Thyroid gland (tissue), 4 donors: Measurements from ENCODE around the gene GRB7.

Experiments used
- POLR2A ChIP-seq, 2 donors: fragments of 450-650 bp; IDR thresholded peaks; one replicate each; pipeline ENCODE4 v1.6.1; 2017; ENCODE audit warnings: antibody characterized with exemption in 2 of 2, mild to moderate bottlenecking in 2 of 2, moderate library complexity in 1 of 2
- TF ChIP-seq, protein P1 (sequence below), 6 experiments: fragments of 200-600 bp in 3 of 6; fragments of 450-650 bp in 3 of 6; sonication (generic) in 3 of 6; IDR thresholded peaks; one replicate each; pipeline ENCODE4 v1.5.1; 2016 to 2019; ENCODE audit warnings: antibody characterized with exemption in 6 of 6, mild to moderate bottlenecking in 2 of 6, inconsistent platforms in 1 of 6, moderate library complexity in 1 of 6

DNA sequence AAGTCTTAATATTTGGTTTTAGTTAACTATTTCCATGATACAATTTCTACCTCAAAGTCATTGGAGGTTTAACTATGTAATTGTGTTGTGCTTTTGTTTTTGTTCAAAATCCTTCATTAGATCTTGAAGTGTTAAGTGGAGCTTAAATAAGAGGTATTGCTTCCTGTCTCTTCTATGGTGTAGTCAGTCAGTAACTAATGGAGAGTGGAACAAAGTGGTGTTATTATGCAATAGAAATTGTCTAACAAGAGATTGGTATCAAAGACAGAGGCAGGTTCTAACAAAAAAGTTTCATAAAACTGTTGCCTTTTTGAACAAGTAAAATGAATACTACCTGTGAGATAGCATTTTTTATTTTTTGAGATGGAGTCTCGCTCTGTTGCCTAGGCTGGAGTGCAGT lies 45.2 kb downstream of the GRB7 start:
- TF ChIP-seq, protein P1, sequence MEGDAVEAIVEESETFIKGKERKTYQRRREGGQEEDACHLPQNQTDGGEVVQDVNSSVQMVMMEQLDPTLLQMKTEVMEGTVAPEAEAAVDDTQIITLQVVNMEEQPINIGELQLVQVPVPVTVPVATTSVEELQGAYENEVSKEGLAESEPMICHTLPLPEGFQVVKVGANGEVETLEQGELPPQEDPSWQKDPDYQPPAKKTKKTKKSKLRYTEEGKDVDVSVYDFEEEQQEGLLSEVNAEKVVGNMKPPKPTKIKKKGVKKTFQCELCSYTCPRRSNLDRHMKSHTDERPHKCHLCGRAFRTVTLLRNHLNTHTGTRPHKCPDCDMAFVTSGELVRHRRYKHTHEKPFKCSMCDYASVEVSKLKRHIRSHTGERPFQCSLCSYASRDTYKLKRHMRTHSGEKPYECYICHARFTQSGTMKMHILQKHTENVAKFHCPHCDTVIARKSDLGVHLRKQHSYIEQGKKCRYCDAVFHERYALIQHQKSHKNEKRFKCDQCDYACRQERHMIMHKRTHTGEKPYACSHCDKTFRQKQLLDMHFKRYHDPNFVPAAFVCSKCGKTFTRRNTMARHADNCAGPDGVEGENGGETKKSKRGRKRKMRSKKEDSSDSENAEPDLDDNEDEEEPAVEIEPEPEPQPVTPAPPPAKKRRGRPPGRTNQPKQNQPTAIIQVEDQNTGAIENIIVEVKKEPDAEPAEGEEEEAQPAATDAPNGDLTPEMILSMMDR (IDR thresholded peaks at IDR 0.05) = no peak
- TF ChIP-seq POLR2A (IDR thresholded peaks at IDR 0.05) = no peak
